ENCODE results near the gene ARMH1.

- no peak for TF ChIP-seq ZEB2 (tag by site-specific recombination; IDR thresholded peaks at IDR 0.05)
- TF ChIP-seq HOXC10 (CRISPR knock-in tag; IDR thresholded peaks at IDR 0.05): no peak
- no peak for TF ChIP-seq HOXA7 (CRISPR knock-in tag; IDR thresholded peaks at IDR 0.05; ENCODE audit: borderline replicate concordance)
- no peak for TF ChIP-seq CTCF (tag by site-specific recombination; IDR thresholded peaks at IDR 0.05)
- no peak for TF ChIP-seq KLF1 (tag by site-specific recombination; IDR thresholded peaks at IDR 0.05)
- TF ChIP-seq ZNF239 (tag by site-specific recombination; IDR thresholded peaks at IDR 0.05): no peak
- TF ChIP-seq ZNF510 (tag by site-specific recombination; IDR thresholded peaks at IDR 0.05; ENCODE audit: insufficient replicate concordance): no peak
- TF ChIP-seq, protein P1, sequence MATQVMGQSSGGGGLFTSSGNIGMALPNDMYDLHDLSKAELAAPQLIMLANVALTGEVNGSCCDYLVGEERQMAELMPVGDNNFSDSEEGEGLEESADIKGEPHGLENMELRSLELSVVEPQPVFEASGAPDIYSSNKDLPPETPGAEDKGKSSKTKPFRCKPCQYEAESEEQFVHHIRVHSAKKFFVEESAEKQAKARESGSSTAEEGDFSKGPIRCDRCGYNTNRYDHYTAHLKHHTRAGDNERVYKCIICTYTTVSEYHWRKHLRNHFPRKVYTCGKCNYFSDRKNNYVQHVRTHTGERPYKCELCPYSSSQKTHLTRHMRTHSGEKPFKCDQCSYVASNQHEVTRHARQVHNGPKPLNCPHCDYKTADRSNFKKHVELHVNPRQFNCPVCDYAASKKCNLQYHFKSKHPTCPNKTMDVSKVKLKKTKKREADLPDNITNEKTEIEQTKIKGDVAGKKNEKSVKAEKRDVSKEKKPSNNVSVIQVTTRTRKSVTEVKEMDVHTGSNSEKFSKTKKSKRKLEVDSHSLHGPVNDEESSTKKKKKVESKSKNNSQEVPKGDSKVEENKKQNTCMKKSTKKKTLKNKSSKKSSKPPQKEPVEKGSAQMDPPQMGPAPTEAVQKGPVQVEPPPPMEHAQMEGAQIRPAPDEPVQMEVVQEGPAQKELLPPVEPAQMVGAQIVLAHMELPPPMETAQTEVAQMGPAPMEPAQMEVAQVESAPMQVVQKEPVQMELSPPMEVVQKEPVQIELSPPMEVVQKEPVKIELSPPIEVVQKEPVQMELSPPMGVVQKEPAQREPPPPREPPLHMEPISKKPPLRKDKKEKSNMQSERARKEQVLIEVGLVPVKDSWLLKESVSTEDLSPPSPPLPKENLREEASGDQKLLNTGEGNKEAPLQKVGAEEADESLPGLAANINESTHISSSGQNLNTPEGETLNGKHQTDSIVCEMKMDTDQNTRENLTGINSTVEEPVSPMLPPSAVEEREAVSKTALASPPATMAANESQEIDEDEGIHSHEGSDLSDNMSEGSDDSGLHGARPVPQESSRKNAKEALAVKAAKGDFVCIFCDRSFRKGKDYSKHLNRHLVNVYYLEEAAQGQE (tag by site-specific recombination; IDR thresholded peaks at IDR 0.05): no peak
- no peak for TF ChIP-seq PRDM1 (tag by site-specific recombination; IDR thresholded peaks at IDR 0.05)
- TF ChIP-seq, protein P2, sequence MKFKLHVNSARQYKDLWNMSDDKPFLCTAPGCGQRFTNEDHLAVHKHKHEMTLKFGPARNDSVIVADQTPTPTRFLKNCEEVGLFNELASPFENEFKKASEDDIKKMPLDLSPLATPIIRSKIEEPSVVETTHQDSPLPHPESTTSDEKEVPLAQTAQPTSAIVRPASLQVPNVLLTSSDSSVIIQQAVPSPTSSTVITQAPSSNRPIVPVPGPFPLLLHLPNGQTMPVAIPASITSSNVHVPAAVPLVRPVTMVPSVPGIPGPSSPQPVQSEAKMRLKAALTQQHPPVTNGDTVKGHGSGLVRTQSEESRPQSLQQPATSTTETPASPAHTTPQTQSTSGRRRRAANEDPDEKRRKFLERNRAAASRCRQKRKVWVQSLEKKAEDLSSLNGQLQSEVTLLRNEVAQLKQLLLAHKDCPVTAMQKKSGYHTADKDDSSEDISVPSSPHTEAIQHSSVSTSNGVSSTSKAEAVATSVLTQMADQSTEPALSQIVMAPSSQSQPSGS (tag by site-specific recombination; IDR thresholded peaks at IDR 0.05; ENCODE audit: low read depth): no peak
- no peak for TF ChIP-seq ZFP41 (tag by site-specific recombination; IDR thresholded peaks at IDR 0.05; ENCODE audit: borderline replicate concordance)
- no peak for TF ChIP-seq ZBTB8A (tag by site-specific recombination; IDR thresholded peaks at IDR 0.05)
- TF ChIP-seq ZNF354C (tag by site-specific recombination; IDR thresholded peaks at IDR 0.05; ENCODE audit: borderline replicate concordance, low read depth): no peak
Observed at GRCh38 chr1:44679468-44679867, 5.0 kb downstream of the ARMH1 start.

Data from HEK293 (cell line).